Endothelial cell of umbilical vein (primary cell): ENCODE measurements around the gene NAA16. TPM values are rescaled to one million over a fixed set of nuclear protein-coding genes. Genes with fewer than 3 reads are reported as not detected.

ENCODE experiments used
- BruUV-seq: library from RNA; stranded (reverse); fragments of 400-500 nt; replicated peaks from 2 replicates; lab custom pipeline; 2021; lab: Mats Ljungman, UMichigan
- CTCF ChIA-PET: fragments of 300-600, 350-600 bp; sonication (Branson Sonifier 250); formaldehyde crosslinking; loops from one replicate; lab custom pipeline; 2021; ENCODE audit warnings: antibody characterized with exemption, inconsistent platforms; lab: Charles Lee
- POLR2A ChIA-PET: fragments of 300-600, 350-600 bp; sonication (Branson Sonifier 250); formaldehyde crosslinking; loops from one replicate; lab custom pipeline; 2021; ENCODE audit warnings: antibody characterized with exemption, inconsistent platforms; lab: Charles Lee
- DNase-seq: peaks from one replicate; pipeline ENCODE4 v3.0.0-alpha.2; 2011; ENCODE audit warnings: low read depth, low spot score
- FAIRE-seq: peaks from 2 replicates; lab custom pipeline; 2011; peaks lifted over from hg19 to GRCh38; lab: Jason Lieb, UNC
- H2AFZ ChIP-seq: 2 replicates; pipeline ENCODE4 v1.6.0; 2012; ENCODE audit warnings: low read depth, low read length, control low read depth, inconsistent platforms
- H3K27ac ChIP-seq: 2 replicates; pipeline ENCODE4 v1.5.1; 2011; ENCODE audit warnings: low read depth, mild to moderate bottlenecking, control low read depth, low read length, moderate library complexity; ENCODE audit not compliant: insufficient read depth
- H3K27me3 ChIP-seq, 2 experiments: 2 replicates each; pipeline versions ENCODE4 v1.6.0 to v1.6.1; 2011; ENCODE audit warnings: low read length in 2 of 2, mixed read lengths in 1 of 2; ENCODE audit not compliant: control insufficient read depth in 2 of 2, insufficient read depth in 2 of 2
- H3K36me3 ChIP-seq, 2 experiments: 2 replicates in 1 of 2; 3 replicates in 1 of 2; pipeline ENCODE4 v1.5.1; 2011; ENCODE audit warnings: low read length in 2 of 2, mild to moderate bottlenecking in 1 of 2, moderate library complexity in 1 of 2; ENCODE audit not compliant: control insufficient read depth in 2 of 2, insufficient read depth in 2 of 2; ENCODE audit errors: extremely low read depth in 1 of 2
- H3K4me1 ChIP-seq: 3 replicates; pipeline ENCODE4 v1.5.1; 2011; ENCODE audit warnings: mild to moderate bottlenecking, low read length; ENCODE audit not compliant: control insufficient read depth, insufficient read depth; ENCODE audit errors: extremely low read depth
- H3K4me2 ChIP-seq: 2 replicates; pipeline ENCODE4 v1.6.1; 2011; ENCODE audit warnings: low read length, control low read depth, mixed read lengths; ENCODE audit not compliant: insufficient read depth
- H3K4me3 ChIP-seq, 3 experiments: fragments of 200-600 bp in 1 of 3; sonication (generic), shearing (Covaris generic) in 1 of 3; replicated peaks in 1 of 3; 2 replicates each; pipeline ENCODE4 v1.5.1; 2011 to 2016; ENCODE audit warnings: control low read depth in 3 of 3, low read length in 3 of 3, mild to moderate bottlenecking in 2 of 3, inconsistent platforms in 1 of 3, low read depth in 1 of 3, moderate library complexity in 1 of 3; ENCODE audit not compliant: insufficient read depth in 1 of 3
- H3K79me2 ChIP-seq: 2 replicates; pipeline ENCODE4 v1.6.0; 2012; ENCODE audit warnings: low read length, inconsistent platforms; ENCODE audit not compliant: control insufficient read depth, insufficient read depth
- H3K9ac ChIP-seq: replicated peaks from 2 replicates; pipeline ENCODE3; 2011; ENCODE audit warnings: low read length, control low read depth; ENCODE audit not compliant: insufficient read depth; ENCODE audit errors: extremely low read depth
- H3K9me1 ChIP-seq: replicated peaks from 3 replicates; pipeline ENCODE4 v1.6.0; 2011; ENCODE audit warnings: mild to moderate bottlenecking, low read length; ENCODE audit not compliant: control insufficient read depth, insufficient read depth; ENCODE audit errors: extremely low read depth
- H3K9me3 ChIP-seq: replicated peaks from 2 replicates; pipeline ENCODE4 v1.5.1; 2012; ENCODE audit warnings: low read length, inconsistent platforms; ENCODE audit not compliant: control insufficient read depth, insufficient read depth
- H4K20me1 ChIP-seq: replicated peaks from 2 replicates; pipeline ENCODE3; 2011; ENCODE audit warnings: mild to moderate bottlenecking, low read length; ENCODE audit not compliant: control insufficient read depth, insufficient read depth; ENCODE audit errors: extremely low read depth
- CTCF ChIP-seq, 2 donors: IDR thresholded peaks; 1 replicate in 1 of 2; 2 replicates in 1 of 2; pipeline ENCODE4 v1.5.1; 2011; ENCODE audit warnings: low read length in 2 of 2, mild to moderate bottlenecking in 2 of 2, moderate library complexity in 2 of 2, control low read depth in 1 of 2, inconsistent platforms in 1 of 2, low read depth in 1 of 2; ENCODE audit not compliant: insufficient read depth in 1 of 2; ENCODE audit errors: extremely low read depth in 1 of 2
- EZH2 ChIP-seq: IDR thresholded peaks from 2 replicates; pipeline ENCODE4 v1.6.1; 2012; ENCODE audit warnings: borderline replicate concordance, low read depth, mild to moderate bottlenecking, moderate library complexity, low read length, inconsistent platforms; ENCODE audit not compliant: severe bottlenecking
- FOS ChIP-seq: IDR thresholded peaks from 2 replicates; pipeline ENCODE4 v1.6.1; 2011; ENCODE audit warnings: mild to moderate bottlenecking, low read length, moderate library complexity, borderline replicate concordance; ENCODE audit not compliant: insufficient read depth
- GATA2 ChIP-seq: IDR thresholded peaks from 2 replicates; pipeline ENCODE4 v1.7.0; 2011; ENCODE audit warnings: low read depth, mild to moderate bottlenecking, moderate library complexity, mixed read lengths, low read length; ENCODE audit not compliant: insufficient read length, insufficient read depth
- JUN ChIP-seq: IDR thresholded peaks from 2 replicates; pipeline ENCODE4 v1.6.1; 2011; ENCODE audit warnings: borderline replicate concordance, low read depth; ENCODE audit not compliant: insufficient read length, insufficient read depth
- MYC ChIP-seq: IDR thresholded peaks from one replicate; pipeline ENCODE4 v1.6.1; 2011; ENCODE audit warnings: mild to moderate bottlenecking, low read depth, low read length
- POLR2A ChIP-seq: IDR thresholded peaks from 2 replicates; pipeline ENCODE4 v1.6.1; 2012; ENCODE audit warnings: low read depth, mild to moderate bottlenecking, control low read depth, low read length
- POLR2AphosphoS5 ChIP-seq: IDR thresholded peaks from 2 replicates; pipeline ENCODE4 v1.6.1; 2012; ENCODE audit warnings: low read depth, mild to moderate bottlenecking, control low read depth, low read length, moderate library complexity; ENCODE audit not compliant: insufficient read depth
- dilution Hi-C: fragments of 300-500 bp; cut with MboI; formaldehyde crosslinking; loops from one replicate; pipeline ENCODE4 v1.15.0; 2019; ENCODE audit warnings: low sequenced_read_pairs; ENCODE audit not compliant: extremely low pct_ligation_motif_present
- intact Hi-C: fragments of 100-400 bp; cut with micrococcal nuclease; formaldehyde crosslinking; loops from one replicate; pipeline ENCODE4 v1.10.0; 2022
- polyA plus RNA-seq, 4 experiments: library from polyadenylated mRNA; depleted of rRNA in 3 of 4; stranded (reverse) in 3 of 4; unstranded in 1 of 4; fragments of >200 nt; gene quantifications; 2 replicates each; pipeline versions ENCODE4 v1.2.1 to v1.2.3, GENCODE V29; 2011 to 2012; ENCODE audit warnings: missing spikeins in 1 of 4
- total RNA-seq: library from RNA; stranded (reverse); gene quantifications from 2 replicates; pipeline ENCODE4 v1.2.3, GENCODE V29; 2021
- TF ChIP-seq, protein P1 (sequence below): IDR thresholded peaks from 2 replicates; pipeline ENCODE4 v1.6.1; 2011; ENCODE audit not compliant: insufficient read depth, insufficient read length

The NAA16 gene
- total and polyA plus RNA-seq, 2 donors (not counting 3 experiments of a cell fraction or from before 2014, with no cell fraction given), result 8.6 to 26.1 TPM

GRCh38 chr13:41306271-41307145 lies 4.6 kb upstream of the NAA16 start:
- Histone ChIP-seq H3K4me2 (peak overlapping the region; percentile 47), H4K20me1 (no peaks in the 10 kb centered on the region), H3K79me2 (peaks cover 4% of the 10 kb centered on the region), H3K36me3 (no peaks in the 10 kb centered on the region), H3K27ac (no peak overlapping the region), H3K9me1 (no peaks in the 10 kb centered on the region), H3K9ac (no peak overlapping the region), H2AFZ (peak overlapping the region; percentile 73), H3K4me3 (no peak overlapping the region), H3K4me1 (peaks cover 14% of the 10 kb centered on the region), H3K9me3 (no peaks in the 10 kb centered on the region), H3K27me3 (no peaks in the 10 kb centered on the region)
- ChIA-PET POLR2A (no interaction called here), CTCF (no interaction called here)
- TF ChIP-seq POLR2AphosphoS5 (no peak), CTCF (IDR thresholded peaks at IDR 0.05; ENCODE audit: extremely low read depth in 1 of 2, insufficient read depth in 1 of 2, low read depth in 1 of 2, low read length in 2 of 2) (no peak), JUN (no peak), MYC (no peak), POLR2A (no peak), FOS (no peak), EZH2 (no peak), GATA2 (no peak)
- TF ChIP-seq, protein P1, sequence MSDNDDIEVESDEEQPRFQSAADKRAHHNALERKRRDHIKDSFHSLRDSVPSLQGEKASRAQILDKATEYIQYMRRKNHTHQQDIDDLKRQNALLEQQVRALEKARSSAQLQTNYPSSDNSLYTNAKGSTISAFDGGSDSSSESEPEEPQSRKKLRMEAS, result no peak
- DNase-seq (peak; percentile 63), FAIRE-seq (peak; percentile 78)
- dilution Hi-C loops (no loop called here), intact Hi-C loops (no loop called here)
- BruUV-seq, result no TSS peak
